ENCODE results near the gene BDP1.

DNA sequence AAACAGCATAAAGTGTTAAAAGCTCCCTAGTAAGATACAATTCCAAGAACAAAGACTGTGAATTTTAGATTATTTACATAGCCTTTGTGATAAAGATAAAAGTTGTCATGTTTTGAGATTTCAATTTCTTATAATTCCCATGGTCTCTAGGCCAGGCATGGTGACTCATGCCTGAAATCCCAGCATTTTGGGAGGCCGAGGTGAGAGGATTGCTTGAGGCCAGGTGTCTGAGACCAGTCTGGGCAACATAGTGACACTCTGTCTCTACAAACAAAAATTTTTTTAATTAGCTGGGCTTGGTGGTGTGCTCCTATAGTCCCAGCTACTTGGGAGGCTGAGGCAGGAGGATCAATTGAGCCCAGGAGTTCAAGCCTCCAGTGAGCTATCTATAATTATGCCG, 48.1 kb downstream of the BDP1 start:
- TF ChIP-seq, protein P1, sequence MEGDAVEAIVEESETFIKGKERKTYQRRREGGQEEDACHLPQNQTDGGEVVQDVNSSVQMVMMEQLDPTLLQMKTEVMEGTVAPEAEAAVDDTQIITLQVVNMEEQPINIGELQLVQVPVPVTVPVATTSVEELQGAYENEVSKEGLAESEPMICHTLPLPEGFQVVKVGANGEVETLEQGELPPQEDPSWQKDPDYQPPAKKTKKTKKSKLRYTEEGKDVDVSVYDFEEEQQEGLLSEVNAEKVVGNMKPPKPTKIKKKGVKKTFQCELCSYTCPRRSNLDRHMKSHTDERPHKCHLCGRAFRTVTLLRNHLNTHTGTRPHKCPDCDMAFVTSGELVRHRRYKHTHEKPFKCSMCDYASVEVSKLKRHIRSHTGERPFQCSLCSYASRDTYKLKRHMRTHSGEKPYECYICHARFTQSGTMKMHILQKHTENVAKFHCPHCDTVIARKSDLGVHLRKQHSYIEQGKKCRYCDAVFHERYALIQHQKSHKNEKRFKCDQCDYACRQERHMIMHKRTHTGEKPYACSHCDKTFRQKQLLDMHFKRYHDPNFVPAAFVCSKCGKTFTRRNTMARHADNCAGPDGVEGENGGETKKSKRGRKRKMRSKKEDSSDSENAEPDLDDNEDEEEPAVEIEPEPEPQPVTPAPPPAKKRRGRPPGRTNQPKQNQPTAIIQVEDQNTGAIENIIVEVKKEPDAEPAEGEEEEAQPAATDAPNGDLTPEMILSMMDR (conservative IDR thresholded peaks at IDR 0.05), result no peak
- TF ChIP-seq EZH2 (IDR thresholded peaks at IDR 0.05; ENCODE audit: low read depth), result no peak
